ENCODE results near the gene LEAP2. TPM values are rescaled to one million over a fixed set of nuclear protein-coding genes. Genes with fewer than 3 reads are reported as not detected.

The LEAP2 gene
- total and polyA plus RNA-seq, 5 donors from 2014 or later = 0.44 to 1.8 (median 1.4) TPM; not detected in 1

DNA sequence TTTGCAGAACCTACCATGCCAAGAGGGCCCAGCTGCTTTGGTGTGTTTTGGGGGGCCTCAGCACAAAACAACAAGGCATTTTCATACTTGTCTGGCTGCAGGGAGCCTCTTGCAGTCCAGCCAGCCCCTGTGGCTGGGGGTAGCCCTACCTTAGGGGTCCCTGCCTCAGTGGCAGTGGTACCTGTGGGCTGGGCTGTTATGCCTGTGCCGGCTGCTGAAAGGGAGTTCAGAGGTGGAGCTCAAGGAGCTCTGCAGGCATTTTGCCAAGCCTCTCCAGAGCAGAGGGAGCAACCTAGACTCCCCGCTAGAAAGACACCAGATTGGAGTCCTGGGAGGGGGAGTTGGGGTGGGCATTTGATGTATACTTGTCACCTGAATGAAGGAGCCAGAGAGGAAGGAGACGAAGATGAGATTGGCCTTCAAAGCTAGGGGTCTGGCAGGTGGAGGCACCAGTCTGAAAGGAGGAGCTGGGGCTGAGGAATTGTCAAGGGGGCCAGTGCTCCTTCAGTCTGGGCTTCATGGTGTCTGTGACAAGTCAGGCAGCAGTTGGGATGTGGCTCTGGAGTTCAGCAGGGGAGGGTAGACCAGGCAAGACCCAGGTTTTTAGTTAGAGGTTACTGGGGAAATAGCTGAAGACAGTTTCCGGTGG lies 44.5 kb upstream of the LEAP2 start:
- Histone ChIP-seq H3K9me3 (ENCODE audit: control insufficient read depth in 2 of 2, low read length in 2 of 2) (no peaks in the 10 kb centered on the region), H3K36me3 (ENCODE audit: control insufficient read depth, insufficient read depth, low read length) (no peaks in the 10 kb centered on the region), H3K27me3 (ENCODE audit: control insufficient read depth, insufficient read depth, low read length) (peaks cover 25% of the 10 kb centered on the region), H3K27ac (ENCODE audit: insufficient read depth, low read length, poor library complexity, severe bottlenecking) (no peak overlapping the region), H3K4me3 (ENCODE audit: low read depth, low read length) (no peak overlapping the region), H3K4me1 (ENCODE audit: control insufficient read depth, insufficient read depth, low read length, poor library complexity, severe bottlenecking) (peaks cover 24% of the 10 kb centered on the region)
- peaks cover 0 to 3% (median 0%) of the 10 kb centered on the region in 7 donors for H3K9me3 Mint-ChIP-seq
- DNase-seq (no peak), ATAC-seq (ENCODE audit: low read depth in 2 of 2) (no peak)
- peak overlapping the region in 1 of 3 donors; percentile 15 for H3K27ac Mint-ChIP-seq
- no peaks in the 10 kb centered on the region for H3K36me3 Mint-ChIP-seq
- H3K27me3 Mint-ChIP-seq = peaks cover 69% of the 10 kb centered on the region
- peak overlapping the region; percentile 78 to 93 (median 86) for H3K4me3 Mint-ChIP-seq
- H3K4me1 Mint-ChIP-seq = peaks cover 0 to 19% (median 4%) of the 10 kb centered on the region in 4 donors

DNA sequence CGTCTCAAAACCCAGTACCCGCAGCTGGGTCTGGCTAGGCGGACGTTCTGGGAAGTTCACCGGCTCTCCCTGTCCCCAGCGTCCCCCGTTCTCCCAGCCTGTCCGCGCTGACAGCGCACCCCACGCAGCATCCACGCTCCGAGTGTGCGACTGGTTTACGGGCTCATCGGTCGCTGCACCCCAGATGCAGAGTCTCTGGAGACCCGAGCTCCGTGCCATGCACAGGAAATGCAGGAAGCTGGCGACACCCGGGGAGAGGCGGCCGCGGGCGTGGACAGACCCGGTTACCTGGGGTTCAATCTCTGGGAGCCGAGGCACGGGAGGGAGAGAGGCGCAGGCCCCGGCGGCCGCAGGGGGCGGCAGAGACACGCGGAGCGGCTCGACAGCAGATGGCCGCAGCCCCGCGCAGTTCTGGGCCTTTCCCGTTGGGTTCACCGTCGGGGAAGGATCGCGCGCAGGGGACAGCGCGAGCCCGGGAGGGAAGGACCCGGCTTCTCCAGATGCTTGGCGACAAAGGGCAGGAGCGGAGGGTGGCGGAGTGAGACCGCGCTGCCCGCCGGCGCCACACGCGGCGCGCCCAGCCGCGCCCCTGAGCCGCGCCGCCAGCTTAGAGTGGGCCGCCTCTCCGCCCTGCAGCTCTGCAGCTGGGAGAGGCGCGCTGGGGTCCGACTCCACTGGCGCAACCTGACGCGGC lies 43.6 kb upstream of the LEAP2 start:
- Mint-ChIP-seq H3K9me3 (peaks cover 0 to 3% (median 0%) of the 10 kb centered on the region in 7 donors), H3K36me3 (no peaks in the 10 kb centered on the region), H3K27ac (no peak overlapping the region), H3K4me3 (peak overlapping the region; percentile 64 to 93 (median 86)), H3K27me3 (peaks cover 65% of the 10 kb centered on the region), H3K4me1 (peaks cover 0 to 19% (median 4%) of the 10 kb centered on the region in 4 donors)
- Histone ChIP-seq H3K4me1 (ENCODE audit: control insufficient read depth, insufficient read depth, low read length, poor library complexity, severe bottlenecking) (peaks cover 24% of the 10 kb centered on the region), H3K27me3 (ENCODE audit: control insufficient read depth, insufficient read depth, low read length) (peaks cover 19% of the 10 kb centered on the region), H3K4me3 (ENCODE audit: low read depth, low read length) (no peak overlapping the region), H3K9me3 (ENCODE audit: control insufficient read depth in 2 of 2, low read length in 2 of 2) (no peaks in the 10 kb centered on the region), H3K27ac (ENCODE audit: insufficient read depth, low read length, poor library complexity, severe bottlenecking) (no peak overlapping the region), H3K36me3 (ENCODE audit: control insufficient read depth, insufficient read depth, low read length) (no peaks in the 10 kb centered on the region)
- ATAC-seq (ENCODE audit: low read depth in 2 of 2) (peak; percentile 88 to 90), DNase-seq (peak; percentile 54 to 69 (median 66))

DNA sequence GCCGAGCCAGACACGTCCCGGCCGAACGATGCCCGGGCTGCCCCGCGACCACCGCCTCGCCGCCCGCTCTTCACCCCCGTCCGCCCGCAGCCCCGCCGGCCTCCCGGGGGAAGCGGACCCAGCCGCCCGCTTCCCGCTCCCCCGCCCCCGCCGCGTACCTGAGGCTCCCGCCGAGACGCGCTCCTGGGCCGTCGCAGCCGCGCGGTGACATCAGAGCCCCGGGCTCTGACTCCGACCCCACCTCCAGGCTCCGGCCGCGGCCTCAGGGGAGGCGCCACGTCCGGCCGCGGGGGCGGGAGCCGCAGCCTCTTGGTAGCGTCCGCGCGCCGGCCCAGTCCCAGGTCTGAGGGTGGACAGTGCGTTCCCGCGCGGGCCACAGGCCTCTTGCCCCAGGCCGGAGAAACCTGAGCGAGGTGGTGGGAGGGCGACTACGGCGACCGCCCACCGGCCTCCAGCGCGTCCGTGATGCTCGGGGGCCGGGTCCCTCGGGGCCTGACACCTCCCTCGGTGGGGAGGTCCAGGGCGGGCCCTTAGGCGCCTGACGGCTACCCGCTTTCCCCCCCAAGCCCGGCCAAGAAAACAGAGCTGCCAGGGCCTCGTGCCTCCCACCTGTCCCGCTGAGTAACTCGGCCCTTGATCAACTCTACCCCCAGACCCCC lies 42.9 kb upstream of the LEAP2 start, which contains the start of gene SHROOM1:
Gene SHROOM1 (minus strand): TSS at position 212 of the 659 bp plus-strand sequence. CDS start 4,507 bp downstream, outside the sequence.
- H3K36me3 ChIP-seq (ENCODE audit: control insufficient read depth, insufficient read depth, low read length) = no peaks in the 10 kb centered on the region
- Mint-ChIP-seq H3K36me3 (no peaks in the 10 kb centered on the region), H3K9me3 (peaks cover 0 to 3% (median 0%) of the 10 kb centered on the region in 7 donors), H3K4me3 (peak within 1 kb of the TSS; percentile 85 to 93 (median 86)), H3K4me1 (peaks cover 0 to 19% (median 4%) of the 10 kb centered on the region in 4 donors), H3K27ac (peak within 1 kb of the TSS in 1 of 3 donors; percentile 84), H3K27me3 (peaks cover 61% of the 10 kb centered on the region)
- H3K9me3 ChIP-seq (ENCODE audit: control insufficient read depth in 2 of 2, low read length in 2 of 2) = no peaks in the 10 kb centered on the region
- H3K4me3 ChIP-seq (ENCODE audit: low read depth, low read length) = no peak within 1 kb of the TSS
- peaks cover 20% of the 10 kb centered on the region for H3K4me1 ChIP-seq (ENCODE audit: control insufficient read depth, insufficient read depth, low read length, poor library complexity, severe bottlenecking)
- DNase-seq (no peak), ATAC-seq (ENCODE audit: low read depth in 2 of 2) (peak in 1 of 2 donors; percentile 9)
- H3K27me3 ChIP-seq (ENCODE audit: control insufficient read depth, insufficient read depth, low read length) = peaks cover 18% of the 10 kb centered on the region
- H3K27ac ChIP-seq (ENCODE audit: insufficient read depth, low read length, poor library complexity, severe bottlenecking) = no peak within 1 kb of the TSS

GRCh38 chr5:132831095-132831860 lies 42.2 kb upstream of the LEAP2 start:
- Mint-ChIP-seq H3K36me3 (no peaks in the 10 kb centered on the region), H3K4me3 (peak overlapping the region; percentile 74 to 86 (median 79)), H3K9me3 (peaks cover 0 to 3% (median 0%) of the 10 kb centered on the region in 7 donors), H3K27ac (peak overlapping the region in 1 of 3 donors; percentile 84), H3K27me3 (peaks cover 59% of the 10 kb centered on the region), H3K4me1 (peaks cover 0 to 14% (median 4%) of the 10 kb centered on the region in 4 donors)
- DNase-seq (no peak), ATAC-seq (ENCODE audit: low read depth in 2 of 2) (no peak)
- H3K4me3 ChIP-seq (ENCODE audit: low read depth, low read length) = no peak overlapping the region
- peaks cover 17% of the 10 kb centered on the region for H3K27me3 ChIP-seq (ENCODE audit: control insufficient read depth, insufficient read depth, low read length)
- no peaks in the 10 kb centered on the region for H3K36me3 ChIP-seq (ENCODE audit: control insufficient read depth, insufficient read depth, low read length)
- H3K4me1 ChIP-seq (ENCODE audit: control insufficient read depth, insufficient read depth, low read length, poor library complexity, severe bottlenecking) = peaks cover 14% of the 10 kb centered on the region
- H3K9me3 ChIP-seq (ENCODE audit: control insufficient read depth in 2 of 2, low read length in 2 of 2) = no peaks in the 10 kb centered on the region
- no peak overlapping the region for H3K27ac ChIP-seq (ENCODE audit: insufficient read depth, low read length, poor library complexity, severe bottlenecking)

GRCh38 chr5:132832612-132833011 lies 40.9 kb upstream of the LEAP2 start:
- no peak for ATAC-seq (ENCODE audit: low read depth in 2 of 2)
- H3K27ac Mint-ChIP-seq = no peak overlapping the region
- peaks cover 14% of the 10 kb centered on the region for H3K4me1 ChIP-seq (ENCODE audit: control insufficient read depth, insufficient read depth, low read length, poor library complexity, severe bottlenecking)

GRCh38 chr5:132834057-132834456 lies 39.4 kb upstream of the LEAP2 start:
- peaks cover 0 to under 1% (median 0%) of the 10 kb centered on the region in 7 donors for H3K9me3 Mint-ChIP-seq

More at GRCh38 chr5:132832612-132833011, 40.9 kb upstream of the LEAP2 start:
- Mint-ChIP-seq H3K27me3 (peaks cover 53% of the 10 kb centered on the region), H3K36me3 (no peaks in the 10 kb centered on the region), H3K4me1 (peaks cover 0 to 13% (median 4%) of the 10 kb centered on the region in 4 donors), H3K4me3 (peak overlapping the region; percentile 33 to 66 (median 49)), H3K9me3 (peaks cover 0 to 1% (median 0%) of the 10 kb centered on the region in 7 donors)
- Histone ChIP-seq H3K9me3 (ENCODE audit: control insufficient read depth in 2 of 2, low read length in 2 of 2) (no peaks in the 10 kb centered on the region), H3K4me3 (ENCODE audit: low read depth, low read length) (no peak overlapping the region), H3K27me3 (ENCODE audit: control insufficient read depth, insufficient read depth, low read length) (peaks cover 10% of the 10 kb centered on the region), H3K36me3 (ENCODE audit: control insufficient read depth, insufficient read depth, low read length) (no peaks in the 10 kb centered on the region), H3K27ac (ENCODE audit: insufficient read depth, low read length, poor library complexity, severe bottlenecking) (no peak overlapping the region)
- no peak for DNase-seq

DNA sequence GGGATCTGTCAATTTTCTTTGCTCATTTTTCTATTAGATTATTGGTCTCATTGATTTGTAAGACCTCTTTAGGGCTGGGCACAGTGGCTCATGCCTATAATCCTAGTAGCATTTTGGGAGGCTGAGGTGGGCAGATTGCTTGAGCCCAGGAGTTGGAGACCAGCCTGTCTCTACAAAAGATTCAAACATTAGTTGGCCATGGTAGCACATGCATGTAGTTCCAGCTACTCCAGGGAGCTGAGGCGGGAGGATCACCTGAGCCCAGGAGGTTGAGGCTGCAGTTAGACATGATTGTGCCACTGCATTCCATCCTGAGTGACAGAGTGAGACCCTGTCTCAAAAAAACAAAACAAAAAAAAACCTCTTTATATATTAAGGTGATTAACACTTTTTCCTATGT lies 36.6 kb upstream of the LEAP2 start:
- Mint-ChIP-seq H3K4me1 (no peaks in the 10 kb centered on the region), H3K9me3 (no peaks in the 10 kb centered on the region), H3K27ac (no peak overlapping the region), H3K4me3 (no peak overlapping the region), H3K36me3 (no peaks in the 10 kb centered on the region), H3K27me3 (peaks cover 34% of the 10 kb centered on the region)
- DNase-seq (no peak), ATAC-seq (ENCODE audit: low read depth in 2 of 2) (no peak)
- H3K4me3 ChIP-seq (ENCODE audit: low read depth, low read length) = no peak overlapping the region
- no peaks in the 10 kb centered on the region for H3K9me3 ChIP-seq (ENCODE audit: control insufficient read depth in 2 of 2, low read length in 2 of 2)
- H3K27me3 ChIP-seq (ENCODE audit: control insufficient read depth, insufficient read depth, low read length) = no peaks in the 10 kb centered on the region
- no peaks in the 10 kb centered on the region for H3K36me3 ChIP-seq (ENCODE audit: control insufficient read depth, insufficient read depth, low read length)
- H3K4me1 ChIP-seq (ENCODE audit: control insufficient read depth, insufficient read depth, low read length, poor library complexity, severe bottlenecking) = no peaks in the 10 kb centered on the region
- no peak overlapping the region for H3K27ac ChIP-seq (ENCODE audit: insufficient read depth, low read length, poor library complexity, severe bottlenecking)

More at GRCh38 chr5:132834057-132834456, 39.4 kb upstream of the LEAP2 start:
- H3K27ac Mint-ChIP-seq = no peak overlapping the region
- Histone ChIP-seq H3K27me3 (ENCODE audit: control insufficient read depth, insufficient read depth, low read length) (peaks cover 4% of the 10 kb centered on the region), H3K9me3 (ENCODE audit: control insufficient read depth in 2 of 2, low read length in 2 of 2) (no peaks in the 10 kb centered on the region), H3K36me3 (ENCODE audit: control insufficient read depth, insufficient read depth, low read length) (no peaks in the 10 kb centered on the region), H3K27ac (ENCODE audit: insufficient read depth, low read length, poor library complexity, severe bottlenecking) (no peak overlapping the region), H3K4me1 (ENCODE audit: control insufficient read depth, insufficient read depth, low read length, poor library complexity, severe bottlenecking) (peaks cover 14% of the 10 kb centered on the region), H3K4me3 (ENCODE audit: low read depth, low read length) (no peak overlapping the region)
- H3K27me3 Mint-ChIP-seq = peaks cover 51% of the 10 kb centered on the region
- no peaks in the 10 kb centered on the region for H3K36me3 Mint-ChIP-seq
- DNase-seq (no peak), ATAC-seq (ENCODE audit: low read depth in 2 of 2) (no peak)
- peaks cover 0 to 13% (median 3%) of the 10 kb centered on the region in 4 donors for H3K4me1 Mint-ChIP-seq
- H3K4me3 Mint-ChIP-seq = no peak overlapping the region
